ENCODE data around the gene OR2AT4.
A peak's percentile ranks its signal among the peaks of the same experiment; 100 is the strongest.
"Not testable (repeated sequence)": the region's sequence is repeated elsewhere in the genome, so short reads cannot be mapped to it uniquely, and the experiment has no call there.

OR2AT4 gene

GRCh38 chr11:75068559-75068958 lies 28.1 kb downstream of the OR2AT4 start:
- no peak for DNase-seq (ENCODE audit: low read depth in 2 of 2)

DNA sequence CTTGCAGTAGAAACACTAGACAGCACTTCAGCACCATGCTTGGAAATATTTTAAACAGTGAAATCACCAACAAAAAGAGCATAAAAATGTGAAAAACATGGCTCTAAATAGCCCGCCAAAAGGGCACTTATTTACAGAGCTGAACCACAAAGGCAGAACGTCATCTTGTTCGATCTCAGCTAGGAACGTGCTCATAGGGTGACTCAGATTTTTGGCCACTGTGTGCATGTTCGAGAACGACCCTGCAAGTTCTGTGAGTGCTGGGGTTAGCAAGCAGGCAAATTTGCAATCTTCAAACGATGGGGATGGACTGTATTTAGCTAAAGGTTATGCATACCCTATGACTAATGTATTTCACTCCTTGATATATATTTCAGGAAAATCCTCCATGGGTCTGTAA lies 30.6 kb downstream of the OR2AT4 start:
- DNase-seq (ENCODE audit: low read depth in 2 of 2) = no peak

- DNase-seq (ENCODE audit: low read depth in 2 of 2) = no peak
Observed at GRCh38 chr11:75063741-75064314, 32.8 kb downstream of the OR2AT4 start.

GRCh38 chr11:75059299-75059698 lies 37.4 kb downstream of the OR2AT4 start:
- no peak for DNase-seq (ENCODE audit: low read depth in 2 of 2)

DNA sequence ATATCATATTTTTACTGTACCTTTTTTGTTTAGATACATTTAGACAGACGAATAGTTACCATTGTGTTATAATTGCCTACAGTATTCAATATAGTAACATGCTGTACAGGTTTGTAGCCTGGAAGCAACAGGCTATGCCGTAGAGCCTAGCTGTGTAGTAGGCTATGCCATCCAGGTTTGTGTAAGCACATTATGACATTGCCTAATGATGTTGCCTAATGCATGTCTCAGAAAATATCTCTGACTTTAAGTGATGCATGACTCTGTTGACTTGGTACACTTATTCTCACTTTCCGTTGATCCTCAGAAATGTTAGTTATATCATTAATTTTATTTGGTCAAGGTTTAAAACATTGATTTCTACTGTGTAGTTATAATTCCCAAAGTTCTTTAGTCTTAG lies 39.9 kb downstream of the OR2AT4 start:
- DNase-seq (ENCODE audit: low read depth in 2 of 2) = no peak

DNA sequence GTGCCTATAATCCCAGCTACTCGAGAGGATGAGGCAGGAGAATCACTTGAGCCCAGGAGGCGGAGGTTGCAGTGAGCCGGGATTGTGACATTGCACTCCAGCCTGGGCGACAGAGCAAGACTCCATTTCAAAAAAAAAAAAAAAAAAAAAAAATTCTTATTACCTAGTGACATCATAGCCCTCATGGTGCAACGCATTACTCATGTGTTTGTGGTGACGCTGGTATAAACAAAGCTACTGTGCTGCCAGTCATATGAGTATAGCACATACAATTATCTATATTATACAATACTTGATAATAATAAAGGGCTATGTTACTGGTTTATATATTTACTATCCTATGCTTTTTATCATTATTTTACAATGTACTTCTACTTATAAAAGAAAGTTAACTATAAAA lies 41.2 kb downstream of the OR2AT4 start:
- DNase-seq (ENCODE audit: low read depth in 2 of 2) = no peak

DNA sequence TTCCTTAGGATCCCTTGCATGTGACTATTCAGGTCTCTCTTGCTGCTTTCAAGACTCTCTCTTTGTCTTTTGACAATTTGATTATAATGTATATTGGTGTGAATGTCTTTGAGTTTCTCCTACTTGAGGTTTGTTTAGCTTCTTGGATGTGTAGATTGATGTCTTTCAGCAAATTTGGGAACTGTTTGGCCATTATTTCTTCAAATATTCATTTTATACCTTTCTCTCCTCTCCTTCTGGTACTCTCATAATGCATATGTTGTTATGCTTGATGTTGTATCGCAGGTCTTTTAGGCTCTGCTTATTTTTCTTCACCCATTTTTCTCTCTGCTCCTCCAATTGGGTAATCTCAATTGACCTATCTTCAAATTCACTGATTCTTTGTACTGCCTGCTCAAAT lies 44.2 kb downstream of the OR2AT4 start:
- DNase-seq (ENCODE audit: low read depth in 2 of 2) = no peak

- DNase-seq (ENCODE audit: low read depth in 2 of 2) = no peak
Observed at GRCh38 chr11:75051043-75051442, 45.6 kb downstream of the OR2AT4 start.

GRCh38 chr11:75050516-75050915 lies 46.2 kb downstream of the OR2AT4 start:
- no peak for DNase-seq (ENCODE audit: low read depth in 2 of 2)

DNA sequence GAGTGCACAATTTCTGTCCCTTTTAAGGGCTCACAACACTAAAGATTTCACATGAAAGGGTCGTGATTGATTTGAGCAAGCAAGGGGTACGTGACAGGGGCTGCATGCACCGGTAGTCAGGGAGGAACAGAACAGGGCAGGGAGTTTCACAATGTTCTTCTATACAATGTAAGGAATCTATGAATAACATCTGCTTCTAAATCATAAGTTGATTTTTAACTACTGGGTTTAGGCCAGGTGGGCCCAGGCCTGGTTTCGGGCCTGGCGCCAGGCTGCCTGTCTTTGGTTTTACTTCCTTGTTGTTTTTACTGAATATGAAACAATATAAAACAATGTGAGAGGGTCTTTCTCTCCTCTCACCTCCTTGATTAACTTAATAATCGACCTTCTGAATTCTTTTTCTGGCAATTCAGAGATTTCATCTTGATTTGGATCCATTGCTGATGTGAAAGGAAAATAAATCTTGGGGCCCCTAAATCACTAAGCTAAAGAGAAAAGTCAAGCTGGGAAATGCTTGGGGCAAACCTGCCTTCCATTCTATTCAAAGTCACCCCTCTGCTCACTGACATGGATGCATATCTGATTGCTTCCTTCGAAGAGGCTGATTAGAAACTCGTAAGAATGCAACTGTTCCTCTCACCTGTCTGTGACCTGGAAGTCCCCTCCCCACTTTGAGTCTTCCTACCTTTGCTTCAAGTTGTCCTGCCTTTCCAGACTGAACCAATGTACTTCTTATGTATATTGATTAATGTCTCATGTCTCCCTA lies 47.0 kb downstream of the OR2AT4 start:
- not testable (repeated sequence) for DNase-seq (ENCODE audit: low read depth in 2 of 2)

DNA sequence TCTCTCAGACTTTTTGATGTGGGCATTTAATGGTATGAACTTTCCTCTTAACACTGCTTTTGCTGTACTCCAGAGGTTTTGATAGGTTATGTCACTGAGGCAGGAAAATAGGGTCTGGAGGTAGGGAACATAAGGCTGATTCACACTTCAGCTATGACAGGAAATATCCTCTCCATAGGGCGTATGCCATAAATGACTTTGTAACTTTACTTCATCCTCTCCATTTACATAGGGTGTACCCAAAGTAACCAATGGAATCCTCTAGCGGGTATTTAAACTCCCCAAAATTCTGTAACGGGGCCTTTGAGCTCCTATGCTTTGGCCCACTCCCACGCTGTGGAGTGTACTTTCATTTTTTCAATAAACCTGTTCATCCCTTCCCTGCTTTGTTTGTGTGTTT lies 49.5 kb downstream of the OR2AT4 start:
- no peak for DNase-seq (ENCODE audit: low read depth in 2 of 2)

GRCh38 chr11:75046668-75047067 lies 50.0 kb downstream of the OR2AT4 start:
- not testable (repeated sequence) for DNase-seq (ENCODE audit: low read depth in 2 of 2)

GRCh38 chr11:75044381-75045170 lies 52.1 kb downstream of the OR2AT4 start:
- DNase-seq (ENCODE audit: low read depth in 2 of 2) = not testable (repeated sequence)

DNA sequence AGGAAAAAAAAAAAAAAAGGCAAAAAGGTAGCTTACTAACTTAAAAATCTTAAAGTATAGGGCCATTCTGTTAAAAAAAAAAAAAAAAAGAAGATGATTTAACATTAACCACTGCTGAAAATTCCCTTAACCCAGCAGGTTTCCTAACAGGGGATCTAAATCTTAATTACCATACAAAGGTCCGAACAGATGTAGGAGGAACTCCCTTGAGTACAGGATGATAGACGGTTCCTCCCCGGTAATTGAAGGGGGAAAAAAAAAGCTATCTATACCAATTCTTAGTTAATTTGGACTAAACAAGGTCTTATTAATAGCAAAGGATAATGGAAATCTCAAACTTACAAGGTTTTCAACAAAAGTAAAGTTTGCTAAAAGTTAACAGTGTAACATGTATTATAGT lies 54.9 kb downstream of the OR2AT4 start:
- DNase-seq (ENCODE audit: low read depth in 2 of 2) = not testable (repeated sequence)

GRCh38 chr11:75041263-75041662 lies 55.4 kb downstream of the OR2AT4 start:
- no peak for DNase-seq (ENCODE audit: low read depth in 2 of 2)

- no peak for DNase-seq (ENCODE audit: low read depth in 2 of 2)
Observed at GRCh38 chr11:75040167-75040770, 56.4 kb downstream of the OR2AT4 start.

- no peak for DNase-seq (ENCODE audit: low read depth in 2 of 2)
Observed at GRCh38 chr11:75035911-75036565, 60.6 kb downstream of the OR2AT4 start.

DNA sequence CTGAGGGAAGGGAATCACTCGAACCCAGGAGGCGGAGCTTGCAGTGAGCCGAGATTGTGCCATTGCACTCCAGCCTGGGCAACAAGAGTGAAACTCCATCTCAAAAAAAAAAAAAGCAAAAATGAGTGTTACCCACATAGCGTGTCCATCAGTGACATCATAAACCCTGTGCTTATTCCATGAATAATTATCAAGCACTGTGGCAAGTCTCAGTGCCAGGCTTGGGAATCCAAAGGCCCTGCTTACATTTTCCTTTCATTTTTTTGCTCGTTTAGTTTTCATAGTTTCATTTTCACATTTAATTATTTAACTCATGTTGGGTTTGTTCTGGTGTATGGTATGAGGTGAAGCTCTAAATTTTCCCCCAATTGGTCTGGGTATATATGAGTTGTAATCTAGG lies 61.4 kb downstream of the OR2AT4 start:
- DNase-seq (ENCODE audit: low read depth in 2 of 2) = no peak

- DNase-seq (ENCODE audit: low read depth in 2 of 2) = no peak
Observed at GRCh38 chr11:75033916-75034315, 62.8 kb downstream of the OR2AT4 start.

GRCh38 chr11:75032550-75032935 lies 64.1 kb downstream of the OR2AT4 start:
- DNase-seq (ENCODE audit: low read depth in 2 of 2) = no peak

DNA sequence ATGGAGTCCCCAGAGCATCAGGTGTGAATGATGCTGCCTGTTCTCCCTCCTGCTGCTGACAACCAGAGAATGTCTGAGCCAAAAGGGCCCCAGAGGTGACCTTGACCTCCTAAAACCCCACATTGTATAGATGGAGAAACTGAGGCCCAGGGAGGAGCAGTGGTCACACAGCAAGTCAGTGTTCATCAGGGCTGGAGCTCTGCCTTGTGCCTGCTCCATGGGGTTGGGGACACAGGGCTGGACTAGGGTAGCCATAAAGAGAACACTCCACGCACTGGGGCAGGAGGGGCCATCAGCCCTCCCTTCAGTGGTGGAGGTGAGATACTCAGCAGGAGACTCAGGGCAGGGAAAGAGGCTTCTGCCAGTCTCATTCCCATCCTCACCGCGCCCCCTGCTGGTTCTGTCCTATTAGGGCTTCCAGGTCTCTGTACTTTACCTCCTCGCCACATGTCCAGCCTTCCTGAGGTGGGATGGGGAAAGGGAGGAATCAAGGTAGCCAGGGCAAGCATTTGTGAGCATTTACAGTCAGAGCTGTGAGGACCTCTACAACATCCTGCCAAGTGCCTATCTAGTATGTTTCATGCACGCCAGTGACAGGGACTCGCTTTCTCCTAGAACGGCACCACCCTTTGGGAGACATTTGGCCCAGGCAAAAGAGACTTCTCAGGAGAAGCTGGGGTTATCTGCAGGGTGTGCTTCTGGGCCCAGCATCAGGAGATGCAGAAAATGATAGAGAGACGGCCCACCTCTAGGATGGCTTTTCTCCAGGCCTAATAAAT lies 64.7 kb downstream of the OR2AT4 start:
- DNase-seq (ENCODE audit: low read depth in 2 of 2) = peak; percentile 65 to 67
